Nephron (organoid): ENCODE measurements around the gene CTSH.

ENCODE experiments used
- H3K27ac Mint-ChIP-seq, 3 experiments: 2 replicates each; pipeline ENCODE4 v1.8.0; 2020; ENCODE audit warnings: mixed read lengths in 3 of 3, mild to moderate bottlenecking in 2 of 3, moderate library complexity in 1 of 3
- H3K27me3 Mint-ChIP-seq: 2 replicates; pipeline ENCODE4 v1.8.0; 2021; ENCODE audit warnings: low read depth, mild to moderate bottlenecking, moderate library complexity, mixed read lengths
- H3K36me3 Mint-ChIP-seq: 2 replicates; pipeline ENCODE4 v1.8.0; 2020; ENCODE audit warnings: low read depth, mixed read lengths
- H3K4me1 Mint-ChIP-seq: 2 replicates; pipeline ENCODE4 v1.8.0; 2020; ENCODE audit warnings: mixed read lengths
- H3K4me3 Mint-ChIP-seq, 3 experiments: 2 replicates each; pipeline ENCODE4 v1.8.0; 2020; ENCODE audit warnings: mild to moderate bottlenecking in 3 of 3, mixed read lengths in 3 of 3, moderate library complexity in 2 of 3
- H3K9me3 Mint-ChIP-seq: 2 replicates; pipeline ENCODE4 v1.8.0; 2020; ENCODE audit warnings: mixed read lengths
- CTCF ChIP-seq, 3 experiments: fragments of 200-600 bp; sonication (generic); IDR thresholded peaks; one replicate each; pipeline ENCODE4 v1.5.0; 2021; ENCODE audit warnings: antibody characterized with exemption in 3 of 3; ENCODE audit not compliant: unreplicated experiment in 3 of 3

The CTSH gene

GRCh38 chr15:78974272-78974918, 29.5 kb upstream of the CTSH start:
- H3K4me3 Mint-ChIP-seq: no peak overlapping the region
- H3K9me3 Mint-ChIP-seq: no peaks in the 10 kb centered on the region
- peaks cover 9% of the 10 kb centered on the region for H3K27me3 Mint-ChIP-seq
- TF ChIP-seq CTCF (IDR thresholded peaks at IDR 0.05; ENCODE audit: unreplicated experiment in 3 of 3): no peak
- H3K4me1 Mint-ChIP-seq: peaks cover 20% of the 10 kb centered on the region
- no peak overlapping the region for H3K27ac Mint-ChIP-seq
- H3K36me3 Mint-ChIP-seq: no peaks in the 10 kb centered on the region

- no peaks in the 10 kb centered on the region for H3K9me3 Mint-ChIP-seq
- peak overlapping the region in 1 of 3 experiments; percentile 6 for H3K27ac Mint-ChIP-seq
- H3K4me1 Mint-ChIP-seq: peaks cover 11% of the 10 kb centered on the region
- H3K4me3 Mint-ChIP-seq: no peak overlapping the region
- H3K36me3 Mint-ChIP-seq: no peaks in the 10 kb centered on the region
- no peak for TF ChIP-seq CTCF (IDR thresholded peaks at IDR 0.05; ENCODE audit: unreplicated experiment in 3 of 3)
- peaks cover 16% of the 10 kb centered on the region for H3K27me3 Mint-ChIP-seq
Measured at GRCh38 chr15:78969687-78970349, 25.0 kb upstream of the CTSH start.

GRCh38 chr15:78968539-78969271, 23.9 kb upstream of the CTSH start:
- TF ChIP-seq CTCF (IDR thresholded peaks at IDR 0.05; ENCODE audit: unreplicated experiment in 3 of 3): no peak
- Mint-ChIP-seq H3K9me3 (no peaks in the 10 kb centered on the region), H3K4me1 (peaks cover 11% of the 10 kb centered on the region), H3K27me3 (peaks cover 16% of the 10 kb centered on the region), H3K4me3 (no peak overlapping the region), H3K27ac (peak overlapping the region; percentile 15 to 68 (median 34)), H3K36me3 (no peaks in the 10 kb centered on the region)

- H3K27ac Mint-ChIP-seq: no peak overlapping the region
- H3K4me3 Mint-ChIP-seq: no peak overlapping the region
- peaks cover 16% of the 10 kb centered on the region for H3K27me3 Mint-ChIP-seq
- no peaks in the 10 kb centered on the region for H3K36me3 Mint-ChIP-seq
- H3K9me3 Mint-ChIP-seq: no peaks in the 10 kb centered on the region
- peaks cover 11% of the 10 kb centered on the region for H3K4me1 Mint-ChIP-seq
- no peak for TF ChIP-seq CTCF (IDR thresholded peaks at IDR 0.05; ENCODE audit: unreplicated experiment in 3 of 3)
Measured at GRCh38 chr15:78968114-78968513, 23.3 kb upstream of the CTSH start.

GRCh38 chr15:78960308-78960707, 15.5 kb upstream of the CTSH start:
- H3K4me1 Mint-ChIP-seq: no peaks in the 10 kb centered on the region
- no peaks in the 10 kb centered on the region for H3K36me3 Mint-ChIP-seq
- TF ChIP-seq CTCF (IDR thresholded peaks at IDR 0.05; ENCODE audit: unreplicated experiment in 3 of 3): no peak
- H3K9me3 Mint-ChIP-seq: no peaks in the 10 kb centered on the region
- H3K27me3 Mint-ChIP-seq: peaks cover 5% of the 10 kb centered on the region
- no peak overlapping the region for H3K4me3 Mint-ChIP-seq
- H3K27ac Mint-ChIP-seq: no peak overlapping the region
